Midbrain (tissue), 1 donor: ENCODE measurements around the gene PDIK1L.
A peak's percentile ranks its signal among the peaks of the same experiment; 100 is the strongest.

Experiments
- DNase-seq: peaks from one replicate; lab custom pipeline; 2025; lab: John Stamatoyannopoulos, UW

Gene PDIK1L

DNA sequence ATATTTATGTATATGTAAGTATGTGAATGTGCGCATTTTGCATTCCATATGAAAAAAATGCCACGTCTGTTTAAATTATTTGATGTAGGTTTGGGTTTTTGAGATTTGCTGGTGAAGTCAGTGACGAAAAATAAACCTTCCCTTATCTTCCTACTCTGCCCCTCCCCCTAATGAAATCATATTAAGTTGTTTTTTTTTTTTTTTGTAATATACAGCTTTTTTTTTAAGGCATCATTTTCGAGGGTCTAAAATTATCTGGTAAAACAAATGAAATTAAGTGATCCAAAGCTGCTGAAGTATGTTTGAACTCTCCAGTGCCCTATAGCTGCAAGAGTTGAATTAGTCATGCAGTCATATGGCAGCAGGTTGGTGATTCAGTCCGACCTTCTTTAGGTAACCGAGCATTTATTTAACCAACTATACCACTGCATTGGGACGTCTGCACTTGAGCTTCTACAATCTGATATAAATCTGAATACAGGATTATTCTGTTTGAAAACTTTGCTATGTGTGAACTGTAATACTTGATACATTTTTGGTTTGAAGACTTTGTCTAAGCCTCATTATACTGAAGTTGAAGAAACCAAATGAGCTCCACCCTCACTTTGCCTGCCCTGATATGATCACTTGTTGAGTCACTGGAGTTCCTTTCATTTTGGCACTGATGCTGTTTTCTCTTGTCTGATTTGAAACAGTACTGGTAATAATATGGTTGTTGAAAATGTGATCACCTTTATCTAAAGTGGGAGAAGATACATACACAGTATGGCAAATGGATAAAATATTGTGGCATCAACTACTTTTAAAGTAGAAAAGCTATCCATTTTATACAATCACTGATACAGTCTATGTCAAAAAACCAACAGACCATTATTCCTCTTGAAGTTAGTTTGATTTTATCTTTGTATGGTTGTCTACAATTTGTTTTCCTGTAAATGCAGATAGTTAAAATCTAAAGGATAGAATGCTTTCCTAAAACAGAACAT is 11.7 kb downstream of the PDIK1L start:
- no peak for DNase-seq

DNA sequence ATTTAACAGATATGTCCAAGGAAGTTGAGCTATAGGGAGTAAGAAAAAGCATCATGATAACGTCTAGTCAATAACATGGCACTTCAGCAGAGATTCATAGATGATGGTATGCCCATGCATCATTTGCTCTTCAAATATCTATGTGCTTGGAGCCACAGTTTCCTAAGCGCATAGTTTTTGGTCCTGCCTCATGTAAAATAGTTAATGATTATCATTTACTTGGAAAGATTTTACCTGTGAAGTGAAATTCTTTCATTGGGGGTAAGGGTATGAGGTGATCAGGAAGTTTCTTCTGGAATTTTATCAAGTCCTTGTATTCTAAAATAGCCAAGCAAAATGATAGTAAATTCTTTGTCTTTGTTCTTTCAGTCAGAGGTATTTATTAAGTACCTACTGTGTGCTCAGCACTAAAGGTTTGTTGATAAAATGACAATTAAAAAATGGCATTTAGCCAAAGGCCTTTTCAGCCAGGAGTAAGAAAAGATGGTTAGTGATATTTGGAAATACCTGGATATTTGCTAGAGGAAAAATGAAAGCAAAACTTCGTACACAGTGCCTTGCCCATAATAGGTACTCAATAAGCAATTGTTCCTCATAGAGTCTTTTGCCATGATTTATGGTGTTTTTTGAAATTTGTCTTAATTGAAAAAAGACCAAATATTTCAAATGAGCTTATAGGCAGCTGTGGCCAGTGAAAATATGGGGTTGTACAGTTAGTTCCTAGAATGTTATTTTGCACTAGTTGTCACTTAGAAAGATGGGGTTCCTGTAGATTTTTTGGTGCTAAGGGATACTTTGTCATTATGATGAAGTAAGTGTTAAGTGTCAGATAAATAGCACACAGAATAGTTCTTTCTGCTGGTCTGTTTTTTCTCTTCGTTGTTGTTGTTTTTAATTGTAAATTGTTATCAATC is 13.1 kb downstream of the PDIK1L start:
- no peak for DNase-seq

DNA sequence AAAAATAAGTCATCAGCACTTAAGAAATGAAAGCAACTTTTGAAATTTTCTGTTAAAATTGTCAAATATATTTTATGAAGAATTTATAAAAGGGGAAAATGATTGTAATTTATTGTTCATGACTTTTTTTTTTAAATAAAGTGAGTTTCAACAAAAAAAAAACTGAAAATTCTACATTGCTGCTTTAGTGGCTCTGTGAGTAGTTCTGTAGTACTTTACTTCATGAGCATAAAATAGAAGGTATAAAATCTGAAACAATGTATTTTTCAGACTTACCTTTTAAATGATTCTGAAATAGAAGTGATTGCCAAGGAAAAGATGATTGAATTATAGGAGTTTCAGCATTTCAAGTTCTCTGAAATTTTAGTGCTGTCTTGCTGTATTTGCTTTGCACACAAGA is 13.8 kb downstream of the PDIK1L start:
- no peak for DNase-seq

DNA sequence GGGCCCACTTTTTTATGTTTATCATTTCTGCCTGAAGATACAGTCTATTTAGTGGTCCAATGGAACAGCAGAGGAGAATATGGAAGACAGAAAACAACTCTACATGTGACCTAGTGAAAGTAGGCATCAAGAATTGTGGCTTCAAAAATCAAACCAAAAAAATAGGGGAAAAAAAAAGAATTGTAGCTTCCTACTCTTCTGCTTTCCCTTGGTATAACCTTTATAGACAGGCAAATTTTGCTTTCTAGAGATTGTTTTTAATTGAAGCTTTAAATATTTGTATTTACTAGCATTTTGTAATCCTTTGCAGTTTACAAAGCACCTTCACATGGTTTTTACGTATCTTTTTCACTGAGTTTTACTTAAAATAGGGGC is 14.3 kb downstream of the PDIK1L start:
- no peak for DNase-seq

DNA sequence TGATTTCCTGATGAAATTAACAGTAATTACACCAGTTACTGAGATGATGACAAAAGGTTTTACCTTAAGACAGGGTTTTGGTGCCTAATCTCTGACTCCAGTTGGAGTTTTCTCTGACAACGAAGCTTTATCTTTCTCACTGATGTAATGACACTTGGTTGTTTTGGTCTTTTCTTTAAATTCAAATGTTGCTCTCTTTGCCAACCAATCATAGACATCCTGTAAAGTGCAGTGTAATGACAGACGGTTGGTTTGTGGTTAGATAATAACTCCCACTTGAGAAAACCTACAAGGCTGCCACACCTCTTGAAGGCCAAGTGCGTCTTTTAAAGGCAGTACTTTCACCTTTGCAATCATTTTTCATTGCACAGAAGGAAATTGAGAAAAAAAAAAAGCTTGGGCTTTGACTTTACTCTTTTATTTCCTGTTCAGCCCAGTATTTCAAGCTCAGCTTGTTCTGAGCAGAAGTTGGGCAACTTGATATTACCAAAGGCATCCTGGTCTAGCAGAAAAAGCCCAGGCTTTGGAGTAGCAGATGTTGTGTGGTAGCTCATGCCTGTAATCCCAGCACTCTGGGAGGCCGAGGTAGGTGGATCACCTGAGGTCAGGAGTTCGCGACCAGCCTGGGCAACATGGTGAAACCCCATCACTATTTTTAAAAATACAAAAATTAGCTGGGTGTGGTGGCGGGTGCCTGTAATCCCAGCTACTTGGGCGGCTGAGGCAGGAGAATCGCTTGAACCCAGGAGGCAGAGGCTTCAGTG is 14.9 kb downstream of the PDIK1L start:
- DNase-seq = no peak

DNA sequence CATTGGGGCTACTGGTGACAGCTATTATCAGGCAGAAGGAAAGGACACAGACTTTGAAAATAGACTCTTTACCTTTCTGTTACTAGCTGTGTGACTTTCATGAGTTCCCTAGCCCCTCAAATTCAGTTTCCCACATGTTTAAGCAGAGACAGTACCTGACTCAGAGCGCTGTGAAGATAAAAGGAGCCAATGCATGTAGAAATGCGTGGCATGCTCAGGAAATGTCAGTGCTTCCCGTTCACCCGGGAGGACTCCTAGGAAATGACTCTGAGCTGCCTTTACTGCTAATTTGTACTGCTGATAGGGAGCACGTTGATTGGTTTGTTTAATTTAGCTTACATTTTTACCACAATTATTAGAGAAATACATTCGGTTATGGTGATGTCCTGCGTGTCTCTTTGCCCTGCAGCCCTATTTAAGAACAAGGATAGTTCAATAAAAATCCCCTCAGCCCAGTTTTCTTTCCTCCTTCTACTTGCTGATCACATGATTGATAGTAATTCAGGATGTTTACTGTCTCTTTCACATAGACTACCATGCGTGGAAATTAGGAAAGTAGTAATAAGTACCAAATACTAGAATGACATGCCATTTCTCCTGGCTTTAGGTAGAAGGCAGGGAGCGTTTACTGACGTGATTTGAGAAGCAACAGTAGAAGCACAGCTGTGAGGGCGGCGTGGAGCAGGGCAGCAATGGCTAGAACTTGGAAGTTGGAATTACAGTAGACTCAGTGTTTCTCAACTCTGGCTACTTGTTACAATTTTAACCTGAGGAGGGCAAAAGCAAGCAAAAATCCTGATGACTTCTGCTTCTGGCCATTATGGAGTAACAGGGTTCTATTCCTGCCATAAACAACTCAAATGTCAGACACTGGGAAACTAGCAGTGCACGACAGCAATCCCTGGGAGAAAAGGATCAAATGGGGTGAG is 15.9 kb downstream of the PDIK1L start:
- no peak for DNase-seq

DNA sequence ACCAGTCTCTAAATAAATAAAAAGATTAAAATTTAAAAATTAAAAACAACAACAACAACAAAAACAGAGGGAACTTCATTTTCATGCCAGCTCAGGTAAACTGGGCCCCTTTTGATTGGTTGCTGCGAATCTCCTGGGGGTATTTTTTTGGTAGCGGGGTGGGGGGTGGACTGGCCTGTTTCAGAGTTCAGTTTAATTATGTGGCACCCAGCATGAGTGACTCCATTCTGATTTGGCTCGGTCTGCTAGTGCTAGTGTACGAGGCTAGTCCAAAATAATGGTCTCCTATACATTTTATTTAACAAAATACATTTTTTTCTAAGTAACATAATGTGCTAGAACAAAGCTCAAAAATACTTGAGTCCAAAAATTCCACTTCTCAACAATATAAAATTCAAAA is 18.2 kb downstream of the PDIK1L start:
- DNase-seq = no peak

DNA sequence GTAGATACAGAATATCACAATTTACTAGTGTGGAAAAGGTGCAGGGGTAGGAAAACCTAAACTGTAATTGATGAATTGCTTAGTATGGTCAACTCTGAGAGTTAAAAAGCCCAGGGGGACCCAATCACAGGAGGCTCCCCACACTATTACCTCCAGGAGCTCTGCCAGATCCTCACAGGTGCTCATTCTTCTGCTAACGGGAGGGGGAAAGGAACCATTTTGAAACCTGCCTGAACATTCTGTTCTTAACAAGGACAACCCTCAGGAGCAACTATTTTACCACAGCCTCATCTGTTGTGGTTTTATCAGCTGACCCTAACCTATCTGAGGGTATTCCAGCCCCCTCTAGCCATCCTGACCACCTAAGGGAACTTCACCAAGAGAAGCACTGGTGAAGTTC is 19.1 kb downstream of the PDIK1L start:
- DNase-seq = no peak

DNA sequence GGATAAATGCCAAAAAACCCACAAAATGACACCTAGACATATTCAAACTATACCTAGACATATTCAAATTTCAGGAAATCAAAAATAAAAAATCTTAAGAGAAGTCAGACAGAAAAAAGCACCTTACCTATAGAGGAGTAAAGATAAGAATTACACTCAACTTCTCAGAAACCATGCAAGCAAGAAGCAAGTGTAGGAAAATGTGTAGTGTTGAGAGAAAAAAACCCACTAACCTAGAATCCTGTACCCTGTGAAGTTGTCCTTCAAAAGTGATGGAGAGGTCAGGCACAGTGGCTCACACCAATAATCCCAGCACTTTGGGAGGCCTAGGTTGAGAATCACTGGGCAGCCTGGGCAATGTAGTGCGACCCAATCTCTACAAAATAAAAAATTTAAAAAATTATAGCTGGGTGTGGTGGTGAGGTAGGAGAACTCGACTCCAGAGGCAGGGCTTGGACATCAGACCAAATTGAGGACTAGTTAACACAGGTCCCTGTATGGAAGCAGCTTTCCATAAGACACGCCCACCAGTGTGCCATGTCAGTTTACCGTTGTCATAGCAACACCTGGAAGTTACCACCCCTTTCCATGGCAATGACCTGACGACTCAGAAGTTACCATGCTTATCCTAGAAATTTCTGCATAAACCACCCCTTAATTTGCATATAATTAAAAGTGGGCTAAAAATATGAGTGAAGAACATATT is 20.7 kb downstream of the PDIK1L start:
- DNase-seq = no peak

DNA sequence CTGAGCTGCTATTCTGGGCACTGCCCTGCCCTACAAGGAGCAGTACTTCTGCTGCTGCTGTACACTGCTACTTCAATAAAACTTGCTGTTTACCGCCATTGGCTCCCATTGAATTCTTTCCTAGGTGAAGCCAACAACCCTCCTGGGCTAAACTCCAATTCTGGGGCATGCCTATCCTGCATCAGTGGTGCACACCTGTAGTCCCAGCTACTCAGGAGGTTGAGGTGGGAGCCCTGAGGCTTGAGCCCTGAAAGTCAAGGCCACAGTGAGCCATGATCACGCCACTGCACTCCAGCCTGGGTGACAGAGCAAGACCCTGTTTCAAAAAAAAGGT is 21.2 kb downstream of the PDIK1L start:
- no peak for DNase-seq

DNA sequence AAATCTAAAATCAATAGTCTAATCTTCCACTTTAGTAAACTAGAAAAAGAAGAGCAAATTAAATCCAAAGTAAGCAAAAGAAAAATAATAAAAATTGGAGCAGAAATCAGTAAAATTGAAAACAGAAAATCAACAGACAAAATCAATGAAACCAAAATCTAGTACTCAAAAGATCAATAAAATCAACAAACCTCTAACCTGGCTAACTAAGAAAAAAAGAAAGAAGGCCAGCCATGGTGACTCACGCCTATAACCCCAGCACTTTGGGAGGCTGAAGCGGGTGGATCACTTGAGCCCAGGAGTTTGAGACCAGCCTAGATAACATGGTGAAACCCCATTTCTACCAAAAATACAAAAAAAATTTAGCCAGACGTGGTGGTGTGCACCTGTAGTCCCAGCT is 22.8 kb downstream of the PDIK1L start:
- DNase-seq = no peak

DNA sequence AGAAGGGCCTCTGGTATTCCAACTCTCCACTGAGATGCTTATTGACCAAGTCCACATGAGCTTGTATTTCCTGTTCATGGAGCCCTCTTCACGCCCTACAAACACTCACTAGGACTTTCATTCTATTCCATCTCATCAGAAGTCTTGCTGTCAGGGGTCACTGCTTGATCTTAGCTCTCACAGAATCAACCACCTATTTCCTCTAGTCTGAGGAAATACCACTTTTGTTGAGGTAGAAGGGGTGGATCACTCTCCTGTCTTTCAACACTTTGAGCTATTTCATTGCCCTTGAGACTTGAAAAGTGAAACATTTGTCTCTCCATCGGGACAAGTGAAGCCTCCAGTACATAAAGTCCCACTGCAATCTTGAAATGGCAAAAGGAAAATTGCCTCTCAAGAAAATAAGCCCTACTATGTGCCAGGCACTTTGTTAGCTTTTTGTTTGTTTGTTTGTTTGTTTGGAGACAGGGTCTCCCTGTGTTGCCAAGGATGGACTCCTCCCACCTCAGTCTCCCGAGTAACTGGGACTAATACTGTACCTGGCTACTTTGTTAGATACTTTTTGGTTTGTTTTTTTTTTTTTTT is 27.4 kb downstream of the PDIK1L start:
- no peak for DNase-seq

DNA sequence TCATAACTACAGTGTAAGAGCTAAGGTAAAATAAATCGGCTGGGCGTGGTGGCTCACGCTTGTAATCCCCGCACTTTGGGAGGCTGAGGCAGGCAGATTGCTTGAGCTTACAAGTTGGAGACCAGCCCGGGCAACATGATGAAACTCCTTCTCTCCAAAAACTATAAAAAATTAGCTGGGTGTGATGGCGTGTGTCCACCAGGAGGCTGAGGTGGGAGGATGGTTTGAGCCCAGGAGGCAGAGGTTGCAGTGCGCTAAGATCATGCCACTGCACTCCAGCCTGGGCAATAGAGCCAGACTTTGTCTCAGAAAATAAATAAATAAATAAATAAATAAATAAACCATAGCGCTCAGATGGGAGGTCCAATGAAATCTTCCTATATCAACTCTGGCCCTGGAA is 30.5 kb downstream of the PDIK1L start:
- no peak for DNase-seq

DNA sequence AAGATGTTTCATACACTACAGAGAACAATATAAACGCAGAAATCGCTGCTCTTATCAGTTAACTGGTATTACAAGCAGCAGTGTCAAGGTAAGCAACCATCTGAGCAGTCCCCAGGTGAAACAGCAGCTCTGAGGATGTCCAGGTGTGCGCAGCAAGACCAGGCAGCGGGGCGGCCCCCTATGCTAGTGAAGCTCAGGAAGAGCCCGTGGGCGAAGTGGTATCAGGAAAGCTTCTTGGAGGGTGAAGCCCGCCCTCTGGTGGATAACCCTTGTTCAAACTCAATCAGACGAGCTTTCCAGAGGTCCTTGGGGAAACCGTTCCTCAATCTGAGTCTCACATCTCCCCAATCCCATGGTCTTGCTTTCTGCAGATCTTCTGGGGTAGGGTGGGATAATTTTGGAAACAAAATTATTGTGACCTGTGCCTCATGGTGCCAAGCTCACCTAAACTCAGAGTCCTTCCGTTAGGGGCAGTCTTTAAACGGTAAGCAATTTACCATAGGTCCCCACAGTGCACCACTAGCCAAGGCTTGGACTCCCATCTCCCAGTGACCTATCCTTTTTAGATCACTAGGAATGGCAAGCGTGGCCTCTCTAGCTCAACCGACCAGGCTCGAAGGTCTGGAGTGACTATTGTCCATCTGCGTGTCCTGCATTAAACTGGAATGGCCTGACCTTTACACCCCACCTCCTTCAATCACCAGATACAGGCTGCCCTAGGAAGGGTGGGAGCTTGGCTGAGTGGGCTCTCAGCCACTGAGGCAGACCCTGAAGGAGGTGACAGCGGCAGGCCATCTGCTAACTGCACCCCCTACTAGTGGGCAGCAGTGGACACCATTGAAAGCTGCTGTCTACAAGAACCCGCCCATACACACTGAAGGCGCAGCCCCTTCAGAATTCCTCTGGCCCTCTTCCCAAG is 33.7 kb downstream of the PDIK1L start:
- peak; percentile 84 for DNase-seq

DNA sequence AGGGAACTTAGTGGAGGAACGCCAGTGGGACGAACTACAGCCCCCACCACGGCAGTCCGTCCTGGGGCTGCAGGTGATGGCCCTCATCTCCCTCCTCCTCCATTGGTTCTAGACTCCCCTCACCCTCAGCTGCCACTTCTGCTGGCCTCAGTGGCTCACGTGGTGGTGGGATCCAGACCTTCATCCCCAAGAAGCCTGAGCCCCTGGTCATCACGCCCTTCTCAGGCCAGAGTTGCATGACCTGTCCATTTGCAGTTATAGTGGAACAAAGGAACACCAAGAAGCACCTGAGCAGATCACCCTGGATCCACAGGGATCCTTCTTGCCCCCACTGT is 34.3 kb downstream of the PDIK1L start:
- DNase-seq = no peak

DNA sequence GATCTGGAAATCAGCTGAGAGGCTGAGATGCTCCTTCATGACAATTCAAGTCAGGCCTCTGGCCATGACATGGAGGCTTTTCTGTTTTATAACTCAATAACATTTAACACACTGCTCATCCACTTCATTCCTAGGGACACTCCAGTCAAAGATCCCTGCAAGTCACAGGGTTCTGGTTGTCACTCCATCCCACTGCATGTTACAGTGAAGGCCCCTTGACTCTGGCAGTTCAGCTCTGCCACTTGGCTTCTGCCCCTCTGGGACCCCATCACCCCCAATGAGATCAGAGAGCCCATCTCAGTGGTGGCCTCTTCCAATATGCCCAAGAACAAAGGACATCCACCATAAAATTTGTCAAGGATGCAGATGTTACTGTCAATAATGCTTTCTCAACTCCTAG is 37.3 kb downstream of the PDIK1L start:
- DNase-seq = no peak

DNA sequence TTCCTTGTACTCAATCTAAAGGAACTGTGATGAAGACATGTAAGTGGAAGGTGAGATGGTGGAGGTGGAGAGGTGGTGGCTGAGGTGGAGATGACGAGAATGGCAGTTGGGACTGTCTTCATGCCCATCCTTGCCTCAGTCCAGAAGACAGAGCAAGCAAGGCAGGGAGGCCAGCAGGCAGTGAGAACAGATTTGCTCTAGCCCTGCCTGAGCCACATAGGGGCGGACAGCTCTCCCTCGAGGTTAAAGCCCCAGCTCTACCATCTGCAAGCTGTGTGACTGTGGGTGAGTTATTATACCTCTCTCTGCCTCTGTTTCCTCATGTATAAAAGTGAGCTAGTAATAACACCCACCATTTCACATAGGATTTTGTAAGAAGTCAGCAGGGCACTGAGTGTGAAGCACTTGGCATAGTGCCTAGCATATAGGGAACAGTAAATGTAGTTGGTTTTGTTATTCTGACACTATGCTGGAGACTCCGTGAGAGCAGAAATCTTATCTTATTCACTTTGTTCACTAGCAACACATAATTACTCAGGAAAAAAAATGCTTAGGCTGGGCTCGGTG is 42.4 kb downstream of the PDIK1L start:
- DNase-seq = no peak

DNA sequence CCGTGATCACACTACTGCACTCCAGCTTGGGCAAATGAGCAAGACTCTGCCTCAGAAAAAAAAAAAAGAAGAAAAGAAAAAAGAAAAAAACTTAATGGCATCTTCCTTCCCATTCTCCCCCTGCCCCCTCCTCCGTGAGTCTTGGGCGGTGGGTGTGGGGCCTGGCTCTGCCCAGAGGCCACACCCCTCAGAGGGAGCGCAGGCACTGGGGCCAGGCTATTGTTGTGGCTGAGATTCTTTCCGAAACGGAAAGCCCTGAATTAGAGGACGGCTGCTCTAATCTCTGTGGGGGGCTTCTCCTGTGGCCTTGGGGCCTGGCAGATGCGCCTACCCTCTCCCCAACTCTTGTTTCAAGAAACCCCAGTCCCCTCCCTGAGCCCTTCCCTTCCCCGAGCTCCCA is 43.1 kb downstream of the PDIK1L start:
- no peak for DNase-seq
